ENCODE measurements around the gene PLCB2.

GRCh38 chr15:40335938-40336743 is 28.4 kb upstream of the PLCB2 start:
- TF ChIP-seq CTCF (IDR thresholded peaks at IDR 0.05) (no peak), EP300 (IDR thresholded peaks at IDR 0.05; ENCODE audit: borderline replicate concordance in 1 of 2, low read depth in 1 of 2, low read length in 1 of 2) (no peak), RCOR1 (IDR thresholded peaks at IDR 0.05; ENCODE audit: low read length) (no peak), POLR2AphosphoS5 (IDR thresholded peaks at IDR 0.05; ENCODE audit: low read depth, low read length) (no peak), USF2 (IDR thresholded peaks at IDR 0.05; ENCODE audit: borderline replicate concordance, low read depth, low read length) (no peak), FOXJ3 (CRISPR knock-in tag; IDR thresholded peaks at IDR 0.05) (no peak), RFX5 (IDR thresholded peaks at IDR 0.05; ENCODE audit: low read length) (no peak), ZBTB33 (IDR thresholded peaks at IDR 0.05; ENCODE audit: borderline replicate concordance, low read depth) (no peak), TCF12 (IDR thresholded peaks at IDR 0.05) (no peak), RAD21 (IDR thresholded peaks at IDR 0.05; ENCODE audit: low read length) (no peak)

All from SK-N-SH (cell line).